Measurements from ENCODE around the gene CCDC149. TPM values are rescaled to one million over a fixed set of nuclear protein-coding genes. Genes with fewer than 3 reads are reported as not detected.

The CCDC149 gene
- total and polyA plus RNA-seq, 2 of the 8 experiments (the other 6 are each of a cell fraction or from before 2014, with no cell fraction given): 2.2 to 5.6 TPM

DNA sequence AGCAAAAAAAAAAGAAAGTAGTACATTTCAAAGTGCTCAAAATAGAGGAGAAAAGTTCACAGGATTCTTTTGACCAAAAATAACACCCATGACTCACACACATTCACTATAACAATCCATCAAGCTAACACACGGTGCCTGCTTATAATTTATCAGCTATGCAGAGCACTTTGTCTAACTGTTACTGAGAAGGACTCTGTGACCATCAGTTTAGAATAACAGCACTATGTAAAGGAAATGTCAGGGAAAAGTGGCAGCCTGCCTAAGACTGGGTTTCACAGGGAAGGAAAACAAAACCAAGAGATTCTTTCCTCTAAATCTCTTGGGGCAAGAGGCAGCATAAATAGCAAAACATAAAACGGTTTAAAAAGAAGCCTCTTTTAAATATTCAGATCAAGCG lies 54.8 kb downstream of the CCDC149 start:
- Histone ChIP-seq H3K9ac (replicated peaks in 1 of 4; ENCODE audit: extremely low read depth in 1 of 4, low read depth in 3 of 4, low read length in 3 of 4) (no peak overlapping the region), H4K8ac (ENCODE audit: extremely low read depth, insufficient read depth, low read length) (no peak overlapping the region), H3K4me2 (ENCODE audit: insufficient read depth in 1 of 2, low read depth in 2 of 2, low read length in 2 of 2) (no peak overlapping the region), H3K4me3 (ENCODE audit: extremely low read depth in 1 of 4, insufficient read depth in 2 of 4, low read depth in 3 of 4, low read length in 4 of 4) (no peak overlapping the region), H4K5ac (ENCODE audit: insufficient read length, low read depth, low read length) (no peak overlapping the region), H2BK12ac (ENCODE audit: low read depth, low read length) (no peak overlapping the region), H2BK15ac (ENCODE audit: low read length) (no peak overlapping the region), H3K23ac (ENCODE audit: insufficient read length) (no peak overlapping the region), H3K36me3 (ENCODE audit: control insufficient read depth in 2 of 4, insufficient read depth in 4 of 4, low read length in 3 of 4) (no peaks in the 10 kb centered on the region; a peak in 1 of 8 replicates), H3K79me2 (ENCODE audit: control insufficient read depth in 1 of 2, insufficient read depth in 2 of 2, low read length in 2 of 2) (no peaks in the 10 kb centered on the region), H3K27ac (ENCODE audit: low read depth, low read length) (no peak overlapping the region), H3K4ac (replicated peaks; ENCODE audit: insufficient read length, low read depth, low read length) (no peak overlapping the region), H3K9me3 (ENCODE audit: insufficient read depth in 2 of 2, low read depth in 1 of 2, low read length in 1 of 2) (no peaks in the 10 kb centered on the region; a peak in 1 of 4 replicates), H3K18ac (ENCODE audit: extremely low read depth, low read length) (no peak overlapping the region), H4K91ac (replicated peaks; ENCODE audit: insufficient read length, low read length) (no peak overlapping the region), H2BK5ac (ENCODE audit: low read depth, low read length) (no peak overlapping the region), H2AFZ (ENCODE audit: low read length) (no peak overlapping the region), H4K20me1 (replicated peaks in 1 of 2; ENCODE audit: control insufficient read depth in 1 of 2, insufficient read depth in 2 of 2, low read length in 2 of 2) (no peaks in the 10 kb centered on the region), H2BK120ac (replicated peaks; ENCODE audit: low read depth, low read length) (no peak overlapping the region), H3K4me1 (replicated peaks in 1 of 4; ENCODE audit: control insufficient read depth in 3 of 4, insufficient read depth in 4 of 4, low read length in 3 of 4) (no peaks in the 10 kb centered on the region), H3K79me1 (ENCODE audit: low read depth, low read length) (no peaks in the 10 kb centered on the region), H3K27me3 (replicated peaks in 1 of 4; ENCODE audit: control insufficient read depth in 3 of 4, extremely low read depth in 1 of 4, insufficient read depth in 3 of 4, low read length in 3 of 4) (no peaks in the 10 kb centered on the region), H3K14ac (ENCODE audit: insufficient read length) (no peak overlapping the region), H3K56ac (replicated peaks; ENCODE audit: insufficient read length, low read depth, low read length) (no peak overlapping the region), H2BK20ac (ENCODE audit: low read length) (no peak overlapping the region), H2AK5ac (ENCODE audit: low read depth, low read length) (no peak overlapping the region), H3K23me2 (ENCODE audit: low read depth, low read length) (no peaks in the 10 kb centered on the region)
- 90% methylated on average over 3 of the region's 3 CpGs; no CpG with 5 or more reads in 1 of the 2 experiments for WGBS, 2 experiments (ENCODE audit: extremely low coverage in 1 of 2, insufficient coverage in 1 of 2, insufficient read length in 1 of 2, insufficient replicate concordance in 2 of 2, low coverage in 1 of 2, low lambda C conversion rate in 2 of 2, missing lambda C conversion rate in 1 of 2)
- DNase-seq (ENCODE audit: low read depth in 1 of 2, low spot score in 2 of 2): no peak
- POLR2A ChIA-PET (ENCODE audit: partially characterized antibody): no interaction called here
- CTCF ChIA-PET (ENCODE audit: partially characterized antibody): interaction anchor here (1.0 to 3.6 kb wide), 4 partner anchors 9 to 122 kb away, joined by 3 to 16 read pairs (median 6); no protein-coding TSS in a partner anchor
- FAIRE-seq: no peak
- no peak for TF ChIP-seq TAF1 (IDR thresholded peaks at IDR 0.05; ENCODE audit: low read depth, low read length)
- TF ChIP-seq BRCA1 (IDR thresholded peaks at IDR 0.05; ENCODE audit: low read depth, low read length): no peak
- TF ChIP-seq SIRT6 (IDR thresholded peaks at IDR 0.05; ENCODE audit: low read length): no peak
- TF ChIP-seq CBX8 (IDR thresholded peaks at IDR 0.05; ENCODE audit: borderline replicate concordance, low read depth, low read length): no peak
- TF ChIP-seq, protein P1, sequence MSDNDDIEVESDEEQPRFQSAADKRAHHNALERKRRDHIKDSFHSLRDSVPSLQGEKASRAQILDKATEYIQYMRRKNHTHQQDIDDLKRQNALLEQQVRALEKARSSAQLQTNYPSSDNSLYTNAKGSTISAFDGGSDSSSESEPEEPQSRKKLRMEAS (IDR thresholded peaks at IDR 0.05): no peak
- no peak for TF ChIP-seq CBX5 (IDR thresholded peaks at IDR 0.05; ENCODE audit: low read depth, low read length)
- TF ChIP-seq SIN3A (conservative IDR thresholded peaks at IDR 0.05 in 1 of 2, IDR thresholded peaks at IDR 0.05 in 1 of 2; ENCODE audit: low read depth in 1 of 2, low read length in 2 of 2): no peak
- no peak for TF ChIP-seq NANOG (IDR thresholded peaks at IDR 0.05; ENCODE audit: insufficient read depth, low read depth, low read length, poor library complexity, severe bottlenecking)
- no peak for TF ChIP-seq JUND (IDR thresholded peaks at IDR 0.05; ENCODE audit: low read length)
- TF ChIP-seq HDAC6 (IDR thresholded peaks at IDR 0.05; ENCODE audit: low read depth, low read length): no peak
- TF ChIP-seq RBBP5 (IDR thresholded peaks at IDR 0.05; ENCODE audit: borderline replicate concordance, low read depth, low read length): no peak
- no peak for TF ChIP-seq GTF2F1 (IDR thresholded peaks at IDR 0.05; ENCODE audit: borderline replicate concordance, low read depth, low read length)
- TF ChIP-seq RFX5 (IDR thresholded peaks at IDR 0.05; ENCODE audit: borderline replicate concordance, low read depth, low read length): no peak
- no peak for TF ChIP-seq RNF2 (IDR thresholded peaks at IDR 0.05; ENCODE audit: borderline replicate concordance, low read depth, low read length, missing control alignments, poor library complexity, severe bottlenecking)
